Epithelial cell of proximal tubule (primary cell): ENCODE data around the gene TAF11L10. TPM values are rescaled to one million over a fixed set of nuclear protein-coding genes. Genes with fewer than 3 reads are reported as not detected.
"Not testable (repeated sequence)": the region's sequence is repeated elsewhere in the genome, so short reads cannot be mapped to it uniquely, and the experiment has no call there.

ENCODE experiments used
- DNase-seq: peaks from one replicate; pipeline ENCODE4 v3.0.0-alpha.2; 2011; ENCODE audit warnings: low read depth
- H3K4me3 ChIP-seq: 2 replicates; pipeline ENCODE4 v1.5.1; 2011; ENCODE audit warnings: low read depth, mild to moderate bottlenecking, low read length
- total RNA-seq: library from RNA; depleted of rRNA; stranded (reverse); fragments of >200 nt; gene quantifications from 2 replicates; pipeline ENCODE4 v1.2.3, GENCODE V29; 2015
- TF ChIP-seq, protein P1 (sequence below): conservative IDR thresholded peaks from 2 replicates; pipeline ENCODE4 v1.5.1; 2012; ENCODE audit warnings: low read depth, mild to moderate bottlenecking, low read length

The TAF11L10 gene
- total RNA-seq, 1 donor from 2014 or later: not detected

DNA sequence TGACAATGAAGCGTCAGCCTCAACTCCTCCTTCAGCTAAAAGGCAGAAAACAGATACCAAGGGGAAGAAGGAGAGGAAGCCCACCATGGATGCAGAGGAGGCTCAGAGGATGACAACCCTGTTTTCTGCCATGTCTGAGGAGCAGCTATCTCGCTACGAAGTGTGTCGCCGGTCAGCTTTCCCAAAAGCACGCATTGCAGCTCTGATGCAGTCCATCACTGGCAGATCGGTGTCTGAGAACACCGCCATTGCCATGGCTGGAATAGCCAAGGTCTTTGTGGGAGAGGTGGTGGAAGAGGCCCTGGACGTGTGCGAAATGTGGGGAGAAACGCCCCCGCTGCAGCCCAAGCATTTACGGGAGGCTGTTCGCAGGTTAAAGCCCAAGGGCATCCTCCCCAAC, 7.3 kb upstream of the TAF11L10 start:
- no peak for DNase-seq
- TF ChIP-seq, protein P1, sequence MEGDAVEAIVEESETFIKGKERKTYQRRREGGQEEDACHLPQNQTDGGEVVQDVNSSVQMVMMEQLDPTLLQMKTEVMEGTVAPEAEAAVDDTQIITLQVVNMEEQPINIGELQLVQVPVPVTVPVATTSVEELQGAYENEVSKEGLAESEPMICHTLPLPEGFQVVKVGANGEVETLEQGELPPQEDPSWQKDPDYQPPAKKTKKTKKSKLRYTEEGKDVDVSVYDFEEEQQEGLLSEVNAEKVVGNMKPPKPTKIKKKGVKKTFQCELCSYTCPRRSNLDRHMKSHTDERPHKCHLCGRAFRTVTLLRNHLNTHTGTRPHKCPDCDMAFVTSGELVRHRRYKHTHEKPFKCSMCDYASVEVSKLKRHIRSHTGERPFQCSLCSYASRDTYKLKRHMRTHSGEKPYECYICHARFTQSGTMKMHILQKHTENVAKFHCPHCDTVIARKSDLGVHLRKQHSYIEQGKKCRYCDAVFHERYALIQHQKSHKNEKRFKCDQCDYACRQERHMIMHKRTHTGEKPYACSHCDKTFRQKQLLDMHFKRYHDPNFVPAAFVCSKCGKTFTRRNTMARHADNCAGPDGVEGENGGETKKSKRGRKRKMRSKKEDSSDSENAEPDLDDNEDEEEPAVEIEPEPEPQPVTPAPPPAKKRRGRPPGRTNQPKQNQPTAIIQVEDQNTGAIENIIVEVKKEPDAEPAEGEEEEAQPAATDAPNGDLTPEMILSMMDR: no peak
- H3K4me3 ChIP-seq: no peak overlapping the region

- H3K4me3 ChIP-seq, DNase-seq: not testable (repeated sequence)
Measured at GRCh38 chr5:17603880-17604279, 6.3 kb upstream of the TAF11L10 start, which contains the start of gene TAF11L11. TSS of gene TAF11L11 (plus strand) at chr5:17604183.

- H3K4me3 ChIP-seq, DNase-seq: not testable (repeated sequence)
Measured at GRCh38 chr5:17594255-17594654, 3.4 kb downstream of the TAF11L10 start, which contains the start of gene TAF11L9. TSS of gene TAF11L9 (minus strand) at chr5:17594394.

GRCh38 chr5:17590860-17591259, 6.8 kb downstream of the TAF11L10 start, which contains the start of gene TAF11L8:
TSS of gene TAF11L8 (minus strand) at chr5:17590960.
- H3K4me3 ChIP-seq, DNase-seq: not testable (repeated sequence)

DNA sequence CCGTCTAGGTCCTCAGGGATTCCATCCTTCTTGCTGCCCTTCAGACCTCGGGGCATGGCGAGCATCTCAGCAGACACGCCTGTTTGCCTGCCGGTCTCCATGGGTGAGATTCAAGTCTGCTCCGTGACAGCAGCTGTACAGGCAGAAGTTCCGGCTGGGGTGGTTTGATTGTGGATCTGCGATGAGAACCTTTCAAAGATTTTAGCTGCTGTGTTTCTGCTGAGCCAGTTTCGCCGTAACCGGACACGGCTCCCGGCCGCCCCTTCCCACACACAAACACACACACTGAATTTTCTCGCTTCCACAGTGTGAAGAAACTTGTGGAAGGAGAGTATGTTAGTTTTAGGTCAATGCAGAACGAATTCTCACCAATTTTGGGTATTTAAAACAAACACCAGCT, 12.0 kb downstream of the TAF11L10 start, which contains the start of gene TAF11L7:
TSS of gene TAF11L7 (minus strand) at position 101 of the 400 bp plus-strand sequence.
- not testable (repeated sequence) for DNase-seq, H3K4me3 ChIP-seq

Other genes starting within 250 kb of the TAF11L10 start
- gene TAF11L2, start 99.6 kb downstream of the TAF11L10 start, total RNA-seq: not detected in 2 replicates
- not detected in 2 replicates for gene TAF11L3, start 79.5 kb downstream of the TAF11L10 start, total RNA-seq
- gene TAF11L4, start 76.0 kb downstream of the TAF11L10 start, total RNA-seq: not detected in 2 replicates
- gene TAF11L5, start 72.6 kb downstream of the TAF11L10 start, total RNA-seq: not detected in 2 replicates
- gene TAF11L6, start 69.2 kb downstream of the TAF11L10 start, total RNA-seq: not detected in 2 replicates
- gene TAF11L7, start 12.1 kb downstream of the TAF11L10 start, total RNA-seq: not detected in 2 replicates
- gene TAF11L8, start 6.9 kb downstream of the TAF11L10 start, total RNA-seq: not detected in 2 replicates
- not detected in 2 replicates for gene TAF11L9, start 3.4 kb downstream of the TAF11L10 start, total RNA-seq
- gene TAF11L11, start 6.4 kb upstream of the TAF11L10 start, total RNA-seq: 1.8 TPM in 1 of 2 replicates, not detected in the other
- not detected in 2 replicates for gene TAF11L12, start 12.6 kb upstream of the TAF11L10 start, total RNA-seq
- gene TAF11L13, start 34.3 kb upstream of the TAF11L10 start, total RNA-seq: not detected in 2 replicates
- not detected in 2 replicates for gene TAF11L14, start 36.6 kb upstream of the TAF11L10 start, total RNA-seq